ENCODE results near the gene HOXB2. TPM values are rescaled to one million over a fixed set of nuclear protein-coding genes. Genes with fewer than 3 reads are reported as not detected.
"Not testable (repeated sequence)": the region's sequence is repeated elsewhere in the genome, so short reads cannot be mapped to it uniquely, and the experiment has no call there.

HOXB2 gene
- total RNA-seq, 1 experiment from 2014 or later, result 34.5 TPM

DNA sequence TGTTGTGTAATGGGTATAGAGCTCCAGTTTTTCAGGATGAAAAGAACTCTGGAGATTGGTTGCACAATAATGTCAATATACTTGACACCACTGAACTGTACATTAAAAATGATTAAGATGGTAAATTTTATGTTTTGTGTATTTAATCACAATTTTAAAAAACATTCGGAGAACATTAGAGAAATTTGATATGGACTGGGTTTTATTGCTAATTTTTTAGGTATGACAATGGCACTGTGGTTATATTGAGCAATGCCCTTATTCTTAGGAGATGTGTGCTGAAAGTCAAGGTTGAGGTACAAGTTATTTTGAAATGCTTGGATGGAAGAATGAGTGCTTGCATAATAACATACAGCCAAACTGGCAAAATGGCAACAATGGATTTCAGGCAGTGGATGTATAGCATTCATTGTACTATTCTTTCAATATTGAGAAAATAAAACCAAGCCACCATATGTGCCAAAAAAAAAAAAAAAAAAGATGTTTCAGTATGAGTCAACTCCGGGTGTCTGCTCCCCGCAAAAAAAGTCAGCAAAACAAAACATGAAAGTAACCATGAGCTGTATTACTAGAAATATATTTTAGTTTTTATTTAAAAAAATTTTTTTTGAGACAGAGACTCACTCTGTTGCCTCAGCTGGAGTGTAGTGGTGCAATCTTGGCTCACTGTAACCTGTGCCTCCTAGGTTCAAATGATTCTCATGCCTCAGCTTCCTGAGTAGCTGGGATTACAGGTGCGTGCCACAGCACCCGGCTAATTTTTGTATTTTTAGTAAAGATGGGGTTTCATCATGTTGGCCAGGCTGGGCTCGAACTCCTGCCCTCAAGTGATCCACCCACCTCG lies 33.9 kb downstream of the HOXB2 start:
- POLR2A ChIA-PET (ENCODE audit: low non-redundant PET), result no interaction called here

GRCh38 chr17:48510381-48510760 lies 34.5 kb downstream of the HOXB2 start:
- Histone ChIP-seq H3K27ac (ENCODE audit: low read depth, low read length, poor library complexity, severe bottlenecking) (no peak overlapping the region), H3K36me3 (ENCODE audit: insufficient read depth, low read length, poor library complexity, severe bottlenecking) (no peaks in the 10 kb centered on the region), H3K4me1 (ENCODE audit: insufficient read depth, low read length, poor library complexity, severe bottlenecking) (no peaks in the 10 kb centered on the region), H3K9me3 (ENCODE audit: low read depth, low read length, poor library complexity, severe bottlenecking) (no peaks in the 10 kb centered on the region), H3K4me3 (ENCODE audit: low read depth, low read length, poor library complexity, severe bottlenecking) (no peak overlapping the region), H3K27me3 (replicated peaks; ENCODE audit: insufficient read depth, low read depth, low read length, poor library complexity) (peaks cover 10% of the 10 kb centered on the region)
- BruUV-seq (replicated peaks), result no TSS peak
- CTCF ChIA-PET, result no interaction called here
- intact Hi-C loops (cut with micrococcal nuclease; ENCODE audit: unreplicated experiment), result no loop called here
- no peak for DNase-seq (ENCODE audit: low spot score)
- POLR2A ChIA-PET (ENCODE audit: low non-redundant PET), result no interaction called here
- TF ChIP-seq EZH2 (IDR thresholded peaks at IDR 0.05; ENCODE audit: borderline replicate concordance, low read depth, low read length, poor library complexity, severe bottlenecking) (no peak), CTCF (conservative IDR thresholded peaks at IDR 0.05; ENCODE audit: low read depth, low read length) (no peak)

More for the DNA sequence above, 33.9 kb downstream of the HOXB2 start:
- H3K4me1 ChIP-seq (ENCODE audit: insufficient read depth, low read length, poor library complexity, severe bottlenecking), result no peaks in the 10 kb centered on the region
- no peak for DNase-seq (ENCODE audit: low spot score)
- no peak overlapping the region for H3K27ac ChIP-seq (ENCODE audit: low read depth, low read length, poor library complexity, severe bottlenecking)
- BruUV-seq (replicated peaks), result no TSS peak
- CTCF ChIA-PET, result no interaction called here
- no peak overlapping the region for H3K4me3 ChIP-seq (ENCODE audit: low read depth, low read length, poor library complexity, severe bottlenecking)
- no peaks in the 10 kb centered on the region for H3K9me3 ChIP-seq (ENCODE audit: low read depth, low read length, poor library complexity, severe bottlenecking)
- intact Hi-C loops (cut with micrococcal nuclease; ENCODE audit: unreplicated experiment), result no loop called here
- no peaks in the 10 kb centered on the region for H3K36me3 ChIP-seq (ENCODE audit: insufficient read depth, low read length, poor library complexity, severe bottlenecking)
- peaks cover 14% of the 10 kb centered on the region for H3K27me3 ChIP-seq (replicated peaks; ENCODE audit: insufficient read depth, low read depth, low read length, poor library complexity)
- TF ChIP-seq EZH2 (IDR thresholded peaks at IDR 0.05; ENCODE audit: borderline replicate concordance, low read depth, low read length, poor library complexity, severe bottlenecking) (no peak), CTCF (conservative IDR thresholded peaks at IDR 0.05; ENCODE audit: low read depth, low read length) (no peak)

- CTCF ChIA-PET, result interaction anchor here (1.0 kb wide), 1 partner anchor 126 kb away, joined by 3 read pairs; no protein-coding TSS in a partner anchor
- BruUV-seq (replicated peaks), result not testable (repeated sequence)
Observed at GRCh38 chr17:48509708-48510107, 35.2 kb downstream of the HOXB2 start.

DNA sequence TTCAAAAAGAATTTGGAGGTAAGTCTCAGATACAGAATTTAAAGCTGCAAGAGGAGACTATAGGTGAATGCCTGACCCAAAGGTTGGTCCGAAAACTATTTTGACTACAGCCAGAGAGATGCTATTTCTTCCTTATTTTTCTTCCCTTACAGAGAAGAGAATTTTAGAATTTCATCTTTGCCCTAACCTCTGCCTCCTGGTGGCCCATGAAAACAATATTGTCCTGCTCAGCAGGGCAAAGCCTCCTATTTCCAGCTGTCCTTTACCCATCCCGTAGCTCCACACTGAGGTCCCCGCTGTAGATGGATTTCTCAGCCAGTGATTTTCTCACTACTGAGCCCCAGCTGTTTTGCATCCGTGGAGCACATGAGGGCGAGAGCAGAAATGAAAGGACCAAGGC lies 38.7 kb downstream of the HOXB2 start:
- H3K36me3 ChIP-seq (ENCODE audit: insufficient read depth, low read length, poor library complexity, severe bottlenecking), result no peaks in the 10 kb centered on the region
- H3K9me3 ChIP-seq (ENCODE audit: low read depth, low read length, poor library complexity, severe bottlenecking), result no peaks in the 10 kb centered on the region
- CTCF ChIA-PET, result no interaction called here
- no peaks in the 10 kb centered on the region for H3K4me1 ChIP-seq (ENCODE audit: insufficient read depth, low read length, poor library complexity, severe bottlenecking)
- H3K4me3 ChIP-seq (ENCODE audit: low read depth, low read length, poor library complexity, severe bottlenecking), result no peak overlapping the region
- POLR2A ChIA-PET (ENCODE audit: low non-redundant PET), result no interaction called here
- no peak overlapping the region for H3K27ac ChIP-seq (ENCODE audit: low read depth, low read length, poor library complexity, severe bottlenecking)
- no peak for DNase-seq (ENCODE audit: low spot score)
- intact Hi-C loops (cut with micrococcal nuclease; ENCODE audit: unreplicated experiment), result no loop called here
- no TSS peak for BruUV-seq (replicated peaks)
- no peak for TF ChIP-seq EZH2 (IDR thresholded peaks at IDR 0.05; ENCODE audit: borderline replicate concordance, low read depth, low read length, poor library complexity, severe bottlenecking)
- no peak for TF ChIP-seq CTCF (conservative IDR thresholded peaks at IDR 0.05; ENCODE audit: low read depth, low read length)
- no peaks in the 10 kb centered on the region for H3K27me3 ChIP-seq (replicated peaks; ENCODE audit: insufficient read depth, low read depth, low read length, poor library complexity)

More at GRCh38 chr17:48509708-48510107, 35.2 kb downstream of the HOXB2 start:
- H3K27me3 ChIP-seq (replicated peaks; ENCODE audit: insufficient read depth, low read depth, low read length, poor library complexity); H3K9me3 ChIP-seq (ENCODE audit: low read depth, low read length, poor library complexity, severe bottlenecking); H3K36me3 ChIP-seq (ENCODE audit: insufficient read depth, low read length, poor library complexity, severe bottlenecking); H3K27ac ChIP-seq (ENCODE audit: low read depth, low read length, poor library complexity, severe bottlenecking); H3K4me1 ChIP-seq (ENCODE audit: insufficient read depth, low read length, poor library complexity, severe bottlenecking); intact Hi-C loops (cut with micrococcal nuclease; ENCODE audit: unreplicated experiment); H3K4me3 ChIP-seq (ENCODE audit: low read depth, low read length, poor library complexity, severe bottlenecking); DNase-seq (ENCODE audit: low spot score); POLR2A ChIA-PET (ENCODE audit: low non-redundant PET): not testable (repeated sequence)

All from A673 (cell line).